ENCODE results near the gene SPATA31D1. TPM values are rescaled to one million over a fixed set of nuclear protein-coding genes. Genes with fewer than 3 reads are reported as not detected.

The SPATA31D1 gene
- total RNA-seq, 1 experiment from 2014 or later, result not detected

DNA sequence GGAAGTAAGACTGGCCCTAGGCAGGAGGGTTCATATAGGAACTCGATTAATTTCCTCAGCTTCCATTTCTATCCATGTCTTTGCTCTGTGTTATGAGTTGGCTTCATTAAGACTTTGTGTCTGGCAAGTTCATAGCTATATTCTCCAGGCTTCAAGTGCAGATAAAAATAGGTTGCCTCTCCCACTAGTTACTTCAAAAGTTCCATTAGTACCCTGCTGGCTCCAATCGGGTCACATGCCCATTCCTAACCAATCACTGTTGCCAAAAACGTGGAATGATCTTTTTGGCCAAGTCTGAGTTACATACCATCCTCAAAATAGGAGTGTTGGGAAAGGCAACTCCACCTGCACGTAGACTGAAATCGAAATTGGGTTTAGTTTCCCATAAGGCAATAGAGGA, 13.8 kb upstream of the SPATA31D1 start:
- no peaks in the 10 kb centered on the region for H3K4me1 Mint-ChIP-seq (ENCODE audit: insufficient read depth, unreplicated experiment)
- H3K27me3 Mint-ChIP-seq (ENCODE audit: insufficient read depth, unreplicated experiment), result no peaks in the 10 kb centered on the region
- no peak for DNase-seq (ENCODE audit: unreplicated experiment)
- no peaks in the 10 kb centered on the region for H3K36me3 Mint-ChIP-seq (ENCODE audit: insufficient read depth, unreplicated experiment)
- TF ChIP-seq, protein P1, sequence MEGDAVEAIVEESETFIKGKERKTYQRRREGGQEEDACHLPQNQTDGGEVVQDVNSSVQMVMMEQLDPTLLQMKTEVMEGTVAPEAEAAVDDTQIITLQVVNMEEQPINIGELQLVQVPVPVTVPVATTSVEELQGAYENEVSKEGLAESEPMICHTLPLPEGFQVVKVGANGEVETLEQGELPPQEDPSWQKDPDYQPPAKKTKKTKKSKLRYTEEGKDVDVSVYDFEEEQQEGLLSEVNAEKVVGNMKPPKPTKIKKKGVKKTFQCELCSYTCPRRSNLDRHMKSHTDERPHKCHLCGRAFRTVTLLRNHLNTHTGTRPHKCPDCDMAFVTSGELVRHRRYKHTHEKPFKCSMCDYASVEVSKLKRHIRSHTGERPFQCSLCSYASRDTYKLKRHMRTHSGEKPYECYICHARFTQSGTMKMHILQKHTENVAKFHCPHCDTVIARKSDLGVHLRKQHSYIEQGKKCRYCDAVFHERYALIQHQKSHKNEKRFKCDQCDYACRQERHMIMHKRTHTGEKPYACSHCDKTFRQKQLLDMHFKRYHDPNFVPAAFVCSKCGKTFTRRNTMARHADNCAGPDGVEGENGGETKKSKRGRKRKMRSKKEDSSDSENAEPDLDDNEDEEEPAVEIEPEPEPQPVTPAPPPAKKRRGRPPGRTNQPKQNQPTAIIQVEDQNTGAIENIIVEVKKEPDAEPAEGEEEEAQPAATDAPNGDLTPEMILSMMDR (IDR thresholded peaks at IDR 0.05; ENCODE audit: unreplicated experiment), result no peak
- H3K27ac Mint-ChIP-seq (ENCODE audit: low read depth, unreplicated experiment), result no peak overlapping the region
- BruUV-seq (replicated peaks), result no TSS peak
- peaks cover 10% of the 10 kb centered on the region for H3K9me3 Mint-ChIP-seq (ENCODE audit: unreplicated experiment)
- POLR2A ChIA-PET, result no interaction called here
- CTCF ChIA-PET, result interaction anchor here (0.6 kb wide), 1 partner anchor 9 kb away, joined by 3 read pairs; no protein-coding TSS in a partner anchor
- no peak overlapping the region for H3K4me3 Mint-ChIP-seq (ENCODE audit: unreplicated experiment)
- intact Hi-C loops (cut with micrococcal nuclease), result no loop called here

- Mint-ChIP-seq H3K27ac (ENCODE audit: low read depth, unreplicated experiment) (no peak overlapping the region), H3K27me3 (ENCODE audit: insufficient read depth, unreplicated experiment) (no peaks in the 10 kb centered on the region), H3K4me3 (ENCODE audit: unreplicated experiment) (no peak overlapping the region), H3K36me3 (ENCODE audit: insufficient read depth, unreplicated experiment) (no peaks in the 10 kb centered on the region), H3K9me3 (ENCODE audit: unreplicated experiment) (no peaks in the 10 kb centered on the region), H3K4me1 (ENCODE audit: insufficient read depth, unreplicated experiment) (no peaks in the 10 kb centered on the region)
- CTCF ChIA-PET, result no interaction called here
- POLR2A ChIA-PET, result no interaction called here
- no peak for DNase-seq (ENCODE audit: unreplicated experiment)
- intact Hi-C loops (cut with micrococcal nuclease), result no loop called here
- TF ChIP-seq, protein P1 (IDR thresholded peaks at IDR 0.05; ENCODE audit: unreplicated experiment), result no peak
- BruUV-seq (replicated peaks), result no TSS peak
These were observed 12.2 kb upstream of the SPATA31D1 start for GRCh38 chr9:81976351-81976750.

- intact Hi-C loops (cut with micrococcal nuclease), result no loop called here
- Mint-ChIP-seq H3K27ac (ENCODE audit: low read depth, unreplicated experiment) (no peak overlapping the region), H3K9me3 (ENCODE audit: unreplicated experiment) (no peaks in the 10 kb centered on the region), H3K36me3 (ENCODE audit: insufficient read depth, unreplicated experiment) (no peaks in the 10 kb centered on the region), H3K4me1 (ENCODE audit: insufficient read depth, unreplicated experiment) (no peaks in the 10 kb centered on the region), H3K4me3 (ENCODE audit: unreplicated experiment) (no peak overlapping the region), H3K27me3 (ENCODE audit: insufficient read depth, unreplicated experiment) (no peaks in the 10 kb centered on the region)
- no TSS peak for BruUV-seq (replicated peaks)
- DNase-seq (ENCODE audit: unreplicated experiment), result no peak
- ChIA-PET POLR2A (no interaction called here), CTCF (no interaction called here)
- TF ChIP-seq, protein P1 (IDR thresholded peaks at IDR 0.05; ENCODE audit: unreplicated experiment), result no peak
These were observed 9.4 kb upstream of the SPATA31D1 start for GRCh38 chr9:81979196-81979595.

DNA sequence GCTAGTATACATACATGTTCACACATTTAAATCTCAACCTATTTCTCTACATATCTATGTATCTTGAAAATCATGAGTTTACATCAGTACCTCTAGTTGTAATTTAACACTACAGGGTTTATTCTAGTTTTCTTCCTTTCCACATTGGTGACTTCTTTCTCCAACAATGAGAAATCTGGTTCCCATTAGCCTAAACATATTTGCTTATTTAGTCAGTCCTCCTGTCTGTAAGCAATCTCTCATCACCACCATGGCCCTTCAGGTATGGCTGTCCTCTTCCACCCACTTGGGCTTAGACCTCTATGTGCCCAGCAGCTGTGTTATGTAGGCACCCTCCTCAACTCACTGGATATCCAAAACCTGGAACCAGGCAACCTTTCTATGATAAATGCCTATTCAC, 8.0 kb upstream of the SPATA31D1 start:
- intact Hi-C loops (cut with micrococcal nuclease), result no loop called here
- Mint-ChIP-seq H3K9me3 (ENCODE audit: unreplicated experiment) (no peaks in the 10 kb centered on the region), H3K4me1 (ENCODE audit: insufficient read depth, unreplicated experiment) (no peaks in the 10 kb centered on the region), H3K27ac (ENCODE audit: low read depth, unreplicated experiment) (no peak overlapping the region), H3K36me3 (ENCODE audit: insufficient read depth, unreplicated experiment) (no peaks in the 10 kb centered on the region), H3K4me3 (ENCODE audit: unreplicated experiment) (no peak overlapping the region), H3K27me3 (ENCODE audit: insufficient read depth, unreplicated experiment) (no peaks in the 10 kb centered on the region)
- DNase-seq (ENCODE audit: unreplicated experiment), result no peak
- TF ChIP-seq, protein P1 (IDR thresholded peaks at IDR 0.05; ENCODE audit: unreplicated experiment), result no peak
- no TSS peak for BruUV-seq (replicated peaks)
- ChIA-PET CTCF (interaction anchor here (0.6 to 0.7 kb wide), 2 partner anchors 626 to 1853 kb away, joined by 3 read pairs; no protein-coding TSS in a partner anchor), POLR2A (no interaction called here)

Data from MCF 10A (cell line).